ENCODE data around the gene ZGPAT.

- TF ChIP-seq CTCF (conservative IDR thresholded peaks at IDR 0.05; ENCODE audit: low read depth, low read length) (no peak), EZH2 (IDR thresholded peaks at IDR 0.05; ENCODE audit: borderline replicate concordance, low read depth, low read length, poor library complexity, severe bottlenecking) (no peak)
Observed at GRCh38 chr20:63741354-63741675, 33.5 kb downstream of the ZGPAT start.
